IPS-11a (cell line): ENCODE measurements around the gene CRB3.
A peak's percentile ranks its signal among the peaks of the same experiment; 100 is the strongest.

Source experiments
- H3K4me3 ChIP-seq: one replicate; pipeline ENCODE4 v1.5.1; 2013; ENCODE audit warnings: low read depth, low read length, control low read depth

The CRB3 gene

DNA sequence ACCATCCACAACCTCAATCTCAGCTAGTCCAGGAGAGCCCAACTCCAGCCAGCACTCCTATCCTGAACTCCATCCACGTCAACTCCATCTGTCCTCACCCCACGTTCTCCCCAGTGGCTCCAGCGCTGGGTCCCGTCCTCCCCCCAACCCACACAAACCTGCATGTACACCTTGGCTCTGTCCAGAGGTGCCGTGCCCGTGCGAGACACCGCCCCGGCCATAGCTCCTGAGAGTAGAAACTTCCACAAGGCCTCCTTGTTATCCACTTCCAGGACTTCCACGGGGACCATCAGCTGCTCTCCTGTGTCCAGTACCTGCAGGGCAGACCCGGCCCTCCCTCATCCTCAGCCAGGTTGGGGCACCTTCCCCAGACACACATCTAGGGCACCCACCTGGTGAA lies 32.2 kb upstream of the CRB3 start:
- no peak overlapping the region for H3K4me3 ChIP-seq

DNA sequence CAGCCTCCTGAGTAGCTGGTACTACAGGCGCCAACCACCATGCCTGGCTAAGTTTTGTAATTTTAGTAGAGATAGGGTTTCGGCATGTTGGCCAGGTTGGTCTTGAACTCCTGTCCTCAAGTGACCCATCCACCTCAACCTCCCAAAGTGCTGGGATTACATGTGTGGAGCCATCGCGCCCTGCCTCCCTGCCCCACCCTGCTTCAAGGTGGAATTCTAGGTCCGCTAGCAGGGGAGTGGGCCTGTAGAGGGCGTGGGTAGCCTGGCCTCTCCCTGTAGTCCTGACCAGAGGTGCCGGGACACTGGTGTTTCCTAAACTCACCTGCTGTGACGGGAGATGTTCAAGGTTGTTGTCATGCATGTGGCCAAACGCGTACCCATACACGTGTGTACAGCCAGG lies 30.9 kb upstream of the CRB3 start:
- no peak overlapping the region for H3K4me3 ChIP-seq

GRCh38 chr19:6433663-6434062 lies 30.4 kb upstream of the CRB3 start, which contains the start of gene SLC25A41:
Gene SLC25A41 (minus strand): TSS chr19:6433763. CDS start chr19:6433693, 70 bp downstream.
- no peak within 1 kb of the TSS for H3K4me3 ChIP-seq

GRCh38 chr19:6439743-6440142 lies 24.3 kb upstream of the CRB3 start:
- H3K4me3 ChIP-seq = no peak overlapping the region

DNA sequence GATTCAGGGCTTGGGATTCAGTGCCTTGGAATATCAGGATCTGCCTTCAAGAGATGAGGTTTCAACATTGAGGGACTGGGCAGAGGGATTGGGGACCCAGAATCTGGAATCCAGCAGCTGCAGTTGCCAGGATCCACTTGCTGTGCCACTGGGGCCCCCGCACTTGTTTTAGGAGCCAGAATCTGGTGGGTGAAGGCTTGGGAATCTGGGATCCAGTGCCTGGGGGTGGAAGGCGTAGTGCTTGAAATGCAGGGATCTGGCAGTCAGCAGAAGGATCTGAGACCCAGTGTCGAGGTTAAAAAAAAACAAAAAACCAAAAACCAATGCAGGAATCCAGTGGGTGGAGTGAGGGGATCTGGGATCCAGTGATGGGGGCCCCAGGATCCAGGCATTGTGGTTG lies 23.2 kb upstream of the CRB3 start:
- H3K4me3 ChIP-seq = no peak overlapping the region

GRCh38 chr19:6442087-6442688 lies 21.9 kb upstream of the CRB3 start:
- H3K4me3 ChIP-seq = no peak overlapping the region

DNA sequence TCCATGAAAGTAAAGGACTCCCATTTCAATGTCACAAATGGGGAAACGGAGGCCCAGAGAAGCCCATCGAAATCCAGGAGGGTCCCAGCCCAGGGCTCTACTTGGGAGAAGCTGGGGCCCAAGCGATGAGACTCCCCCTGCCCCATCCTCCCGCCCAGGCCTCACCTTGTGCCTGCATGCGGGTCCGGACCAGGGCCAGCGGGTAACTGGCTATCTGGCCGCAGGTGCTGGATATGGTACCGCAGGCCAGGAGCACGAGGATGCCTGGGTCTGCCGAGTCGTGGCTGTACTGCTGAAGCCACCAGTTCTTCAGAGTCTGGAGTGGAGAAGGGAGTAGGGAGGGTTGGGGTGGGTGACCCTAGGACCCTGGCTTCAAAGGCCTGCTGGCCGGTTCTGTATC lies 20.1 kb upstream of the CRB3 start:
- H3K4me3 ChIP-seq = no peak overlapping the region

DNA sequence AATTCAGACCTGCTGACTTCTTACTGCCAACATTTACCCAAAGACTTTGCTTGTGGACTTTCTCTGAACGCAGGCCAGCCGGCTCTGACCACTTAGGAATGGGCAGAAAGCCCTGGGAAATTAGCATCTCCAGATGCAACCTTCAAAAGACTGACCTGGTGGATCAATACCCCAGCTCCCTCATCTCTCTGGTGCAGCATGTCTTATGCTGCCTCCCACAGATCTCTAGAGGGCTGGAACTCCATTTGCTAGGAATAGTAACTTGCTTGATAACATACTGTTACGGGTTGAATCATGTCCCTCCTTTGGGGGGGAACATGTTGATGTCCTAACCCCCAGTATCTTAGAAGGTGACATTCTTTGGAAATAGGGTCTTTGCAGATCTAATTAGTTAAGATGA lies 17.6 kb upstream of the CRB3 start:
- no peak overlapping the region for H3K4me3 ChIP-seq

DNA sequence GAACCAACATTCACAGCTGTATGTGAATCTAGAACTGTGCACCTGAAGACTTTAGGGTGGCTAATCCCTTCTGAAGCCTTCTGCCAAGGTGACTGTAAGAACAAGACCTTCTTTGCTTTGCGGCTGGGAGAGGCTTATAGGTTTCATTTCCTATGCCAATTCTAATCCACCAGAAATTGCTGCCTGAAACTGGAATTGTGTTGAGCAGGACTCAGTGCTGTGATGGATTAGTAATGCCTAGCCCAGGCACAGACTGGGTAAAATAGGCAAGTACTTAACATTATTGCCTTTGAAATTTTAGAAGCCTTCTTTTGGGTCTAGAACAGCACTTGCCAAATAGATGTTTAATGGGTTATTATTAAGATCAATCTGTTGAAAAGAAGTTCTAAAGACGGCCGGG lies 16.0 kb upstream of the CRB3 start:
- no peak overlapping the region for H3K4me3 ChIP-seq

- H3K4me3 ChIP-seq = no peak overlapping the region
Observed at GRCh38 chr19:6450166-6450565, 13.9 kb upstream of the CRB3 start.

DNA sequence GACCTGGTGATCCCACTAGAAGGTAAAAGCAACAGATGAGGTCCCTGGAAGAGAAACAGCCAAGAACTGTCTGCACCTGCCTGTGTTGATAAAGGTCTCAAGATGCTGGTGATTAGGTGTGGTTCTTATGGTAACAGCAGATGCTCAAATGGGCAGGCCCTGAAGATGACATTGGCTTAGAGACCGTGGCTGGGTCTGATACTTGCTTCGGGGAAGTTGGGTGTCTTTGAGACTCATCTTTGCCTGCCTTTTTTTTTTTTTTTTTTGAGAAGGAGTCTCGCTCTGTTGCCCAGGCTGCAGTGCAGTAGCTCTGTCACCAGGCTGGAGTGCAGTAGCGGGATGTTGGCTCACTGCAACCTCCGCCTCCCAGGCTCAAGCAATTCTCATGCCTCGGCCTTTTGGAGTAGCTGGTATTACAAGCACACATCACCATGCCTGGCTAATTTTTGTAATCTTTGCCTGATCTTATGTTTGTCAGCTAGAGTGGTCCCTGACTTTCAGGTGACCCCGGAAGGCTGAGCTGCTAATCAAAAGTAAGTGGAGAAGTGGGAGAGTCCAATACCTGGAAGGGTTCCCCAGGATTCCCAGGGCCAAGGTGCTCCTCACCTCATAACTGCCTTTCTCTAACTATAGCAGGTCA lies 12.4 kb upstream of the CRB3 start:
- no peak overlapping the region for H3K4me3 ChIP-seq

DNA sequence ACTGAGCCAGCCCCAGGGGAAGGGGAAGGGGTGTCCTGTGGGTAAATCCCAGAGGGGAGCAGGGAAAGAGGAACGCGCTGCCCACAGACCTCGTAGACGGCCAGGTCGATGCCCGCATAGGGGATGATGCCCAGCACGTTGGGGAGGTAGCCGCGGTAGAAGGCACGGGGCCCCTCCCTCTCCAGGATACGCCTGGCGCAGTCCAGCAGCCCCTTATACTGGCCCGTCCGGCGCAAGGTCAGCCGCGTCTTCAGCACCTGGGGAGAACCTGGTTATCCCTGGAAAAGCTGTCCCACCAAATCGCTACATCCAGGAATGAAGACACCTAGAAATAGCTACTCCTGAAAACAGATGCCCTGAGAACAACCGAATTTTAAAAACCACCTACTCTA lies 11.9 kb upstream of the CRB3 start:
- H3K4me3 ChIP-seq = no peak overlapping the region

GRCh38 chr19:6452899-6453298 lies 11.2 kb upstream of the CRB3 start:
- no peak overlapping the region for H3K4me3 ChIP-seq

DNA sequence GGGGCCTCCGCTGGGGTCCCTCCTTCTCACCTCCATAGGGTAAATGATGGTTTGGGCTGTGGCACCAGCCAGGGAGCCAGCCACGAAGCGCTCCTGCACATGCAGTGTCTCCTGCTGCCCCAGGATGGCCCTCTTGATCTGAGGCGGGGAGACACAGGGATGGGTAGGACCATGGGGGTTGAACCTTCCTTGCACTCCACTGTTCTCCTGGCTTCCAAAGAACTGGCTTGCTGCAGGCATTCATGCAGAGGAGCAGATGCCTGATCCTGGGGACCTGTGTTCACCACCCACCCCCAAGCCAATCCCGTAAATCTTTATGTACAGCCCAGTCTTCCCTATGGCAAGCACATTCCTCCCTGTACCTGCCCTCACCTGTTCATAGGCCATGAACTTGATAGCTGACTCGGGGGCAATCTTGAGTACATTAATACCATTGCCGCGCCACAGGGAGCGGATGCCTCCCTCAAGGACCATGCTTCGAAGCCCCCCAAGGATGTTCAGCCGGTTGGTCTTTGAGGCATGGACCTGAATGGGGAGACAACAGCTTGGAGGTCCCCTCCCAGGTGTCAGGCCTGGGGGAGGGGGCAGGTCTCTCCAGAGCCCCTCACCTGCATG lies 10.0 kb upstream of the CRB3 start:
- H3K4me3 ChIP-seq = no peak overlapping the region

- H3K4me3 ChIP-seq = no peak overlapping the region
Observed at GRCh38 chr19:6455924-6456323, 8.1 kb upstream of the CRB3 start.

DNA sequence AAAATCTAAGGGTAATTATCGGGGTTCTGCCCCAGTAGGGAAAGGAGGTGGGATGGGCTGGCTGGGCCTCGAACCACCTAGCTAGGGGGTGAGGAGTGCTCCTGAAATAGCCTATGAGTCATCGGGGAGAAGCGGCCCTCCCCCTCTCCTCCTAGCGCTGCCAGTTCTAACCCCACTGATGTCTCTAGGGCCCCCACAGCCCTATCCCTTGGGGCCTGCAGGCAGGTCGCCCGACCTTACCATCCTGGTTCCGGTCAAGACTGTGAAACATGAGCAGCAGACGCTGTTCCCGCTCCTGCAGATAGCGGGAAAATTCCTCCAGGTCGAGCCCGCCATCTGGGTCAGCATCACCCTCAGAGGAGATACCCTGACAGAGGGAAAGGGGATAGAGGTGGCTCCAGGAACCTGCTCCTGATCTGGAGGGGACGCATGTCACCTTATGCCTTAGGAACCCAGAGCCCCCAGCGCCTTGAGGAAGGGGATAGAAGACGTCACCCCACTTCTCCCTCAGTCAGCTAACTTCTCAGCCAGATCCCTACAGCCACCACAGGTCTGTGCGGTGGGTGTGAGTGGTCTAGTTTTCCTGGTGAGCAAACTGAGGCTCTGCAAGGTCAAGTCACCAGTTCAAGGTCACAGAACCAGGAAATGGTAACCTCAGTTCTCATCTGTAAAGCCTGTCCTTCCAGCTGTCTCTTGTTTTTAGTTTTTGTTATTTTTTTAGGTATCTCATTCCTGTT lies 5.9 kb upstream of the CRB3 start:
- H3K4me3 ChIP-seq = no peak overlapping the region

DNA sequence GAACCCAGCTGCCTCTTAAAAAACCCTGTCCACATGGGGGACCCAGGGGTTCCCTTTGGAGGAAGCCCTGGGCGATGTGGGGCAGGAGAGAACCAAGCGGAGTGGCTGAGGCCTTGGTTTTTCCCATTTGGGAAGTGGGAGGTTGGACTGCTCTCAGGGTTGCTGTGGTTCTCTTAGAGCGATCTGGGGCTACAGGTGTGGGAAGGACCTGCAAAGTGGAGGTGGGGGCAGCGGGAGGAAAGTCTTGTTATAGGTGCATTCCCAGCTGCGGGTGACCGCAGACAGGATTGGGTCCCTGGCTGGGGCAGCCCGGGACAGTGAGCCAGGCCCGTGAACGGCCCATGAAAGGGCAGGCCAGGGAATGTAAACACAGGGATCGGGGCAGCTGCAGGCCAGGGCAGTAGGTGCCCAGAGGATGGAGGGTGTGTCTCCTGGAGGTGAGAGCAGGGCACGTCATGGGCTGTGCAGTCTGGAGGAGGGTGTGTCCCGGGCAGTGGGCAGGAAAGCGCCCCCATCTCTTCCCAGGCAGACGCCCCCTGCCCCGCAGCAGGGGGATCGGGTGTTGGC lies 5.3 kb upstream of the CRB3 start:
- H3K4me3 ChIP-seq = peak overlapping the region; percentile 72

DNA sequence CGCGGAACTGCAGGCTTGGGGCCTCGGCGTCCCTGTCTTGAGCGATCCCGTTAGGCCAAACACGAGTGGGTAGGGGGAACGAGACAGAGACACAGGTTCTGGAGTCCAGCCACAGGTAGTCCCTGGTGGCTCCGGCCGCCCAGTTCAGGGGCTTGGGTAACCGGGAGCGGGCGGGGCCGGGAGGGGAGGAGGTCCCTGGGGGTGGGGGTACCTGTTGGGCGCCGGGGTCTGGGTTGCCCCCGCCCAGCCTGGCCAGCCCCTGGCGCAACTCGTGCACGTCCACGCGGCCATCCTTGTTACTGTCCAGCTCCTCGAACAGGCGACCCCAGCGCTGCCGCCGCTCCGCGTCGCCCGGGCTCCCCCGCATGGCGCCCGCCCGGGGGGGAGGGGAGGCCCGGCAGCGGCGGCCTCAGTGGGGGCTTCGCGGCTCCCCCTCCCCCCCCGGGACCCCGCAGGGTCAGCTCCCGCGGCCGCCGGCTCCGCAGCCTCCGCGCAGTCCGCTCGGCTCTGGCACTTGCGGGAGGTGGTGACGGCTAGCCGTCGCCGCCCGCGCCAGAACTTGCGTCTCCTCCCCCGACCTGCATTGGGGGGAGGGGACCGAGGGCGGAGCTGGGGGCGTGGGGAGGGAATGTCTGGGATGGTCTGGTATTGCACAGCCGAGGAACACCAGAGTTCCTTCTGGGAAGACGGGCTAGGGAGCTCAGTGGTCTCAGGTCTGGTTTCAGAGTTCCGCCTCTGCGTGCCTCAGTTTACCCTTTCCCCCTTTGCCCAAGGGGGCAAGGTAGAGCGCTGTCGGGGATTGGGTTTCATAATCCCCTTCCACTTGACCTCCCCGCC lies 4.6 kb upstream of the CRB3 start, which contains the start of gene SLC25A23:
Gene SLC25A23 (minus strand): TSS at position 531 of the 837 bp plus-strand sequence. CDS start 164 bp downstream, at position 367.
- H3K4me3 ChIP-seq = peak within 1 kb of the TSS; percentile 72

DNA sequence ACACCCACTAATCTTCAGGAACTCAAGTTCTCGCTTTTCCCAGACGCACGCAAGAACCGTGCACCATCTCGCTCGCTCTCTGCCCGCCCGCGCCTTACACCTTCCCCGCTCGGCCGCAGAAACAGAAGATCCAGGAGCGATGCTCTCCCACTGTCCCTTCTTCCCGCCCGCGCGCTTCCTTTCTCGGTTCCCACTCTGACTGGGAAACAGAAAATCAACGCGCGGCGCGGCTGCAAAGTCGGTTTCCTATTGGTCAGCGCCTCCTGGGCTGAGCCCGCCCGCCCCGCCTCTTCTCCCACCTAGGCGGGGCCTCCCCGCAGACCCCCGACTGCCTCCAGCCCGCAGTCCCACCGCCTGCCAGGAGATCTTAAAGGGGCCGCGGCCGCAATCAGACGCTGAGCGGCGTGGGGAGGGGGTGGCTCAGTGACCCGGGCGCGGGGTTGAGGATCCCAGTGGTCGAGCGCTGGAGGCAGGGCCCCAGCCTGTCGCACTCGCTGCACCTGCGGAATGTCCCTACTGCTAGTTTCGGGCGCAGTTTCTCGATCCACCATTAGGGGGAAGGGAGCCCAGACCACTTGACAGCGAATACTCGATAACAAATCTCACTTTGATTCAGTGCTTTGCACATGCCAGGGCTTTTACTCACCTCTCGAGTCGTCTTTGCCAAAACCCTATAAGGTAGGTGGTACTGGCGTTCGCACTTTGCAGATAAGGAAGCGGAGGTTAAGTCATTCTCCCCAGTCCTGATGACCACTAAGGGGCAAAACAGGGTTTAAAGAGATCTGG lies 3.8 kb upstream of the CRB3 start:
- H3K4me3 ChIP-seq = peak overlapping the region; percentile 72

DNA sequence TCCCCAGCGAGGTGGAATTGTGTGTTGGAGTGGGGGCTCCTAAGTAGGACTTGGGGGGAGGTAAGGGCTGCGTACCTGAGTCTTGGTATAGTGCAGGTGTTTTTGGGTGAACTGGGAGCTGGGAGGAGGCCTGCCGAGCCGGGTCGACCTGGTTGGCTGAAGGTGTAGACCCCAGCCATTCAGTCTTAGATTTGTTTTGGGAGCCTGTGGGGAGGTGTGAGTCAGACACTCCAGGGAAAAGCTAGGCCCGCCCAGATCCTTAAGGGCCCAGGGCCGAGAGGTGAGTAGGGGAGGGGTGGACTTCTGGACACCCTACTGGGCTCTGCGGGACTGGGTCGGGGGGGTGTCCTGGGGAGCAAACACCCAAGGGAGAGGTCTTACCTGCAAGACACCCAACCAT lies 935 bp downstream of the CRB3 start:
- peak overlapping the region; percentile 76 for H3K4me3 ChIP-seq
